Subcutaneous adipose tissue (tissue), 4 donors: ENCODE measurements around the gene TMEM63C. TPM values are rescaled to one million over a fixed set of nuclear protein-coding genes. Genes with fewer than 3 reads are reported as not detected.

ENCODE experiments used
- CTCF ChIP-seq: fragments of 450-650 bp; IDR thresholded peaks from one replicate; pipeline ENCODE4 v1.5.1; 2016; ENCODE audit warnings: low read depth, mild to moderate bottlenecking, control low read depth, antibody characterized with exemption, moderate library complexity
- total RNA-seq, 4 donors: library from RNA; depleted of rRNA; stranded (reverse); fragments of >200 nt; gene quantifications; one replicate each; pipeline ENCODE4 v1.1.0, GENCODE V29; 2016

Gene TMEM63C
- total RNA-seq, 4 donors from 2014 or later, result 0.17 TPM; not detected in 3

GRCh38 chr14:77178656-77179055 is 2.9 kb upstream of the TMEM63C start:
- no peak for TF ChIP-seq CTCF

- no peak for TF ChIP-seq CTCF
These were observed 634 bp upstream of the TMEM63C start for GRCh38 chr14:77180726-77181602.

GRCh38 chr14:77183896-77184295 is 2.3 kb downstream of the TMEM63C start:
- TF ChIP-seq CTCF, result no peak

GRCh38 chr14:77184396-77185092 is 2.9 kb downstream of the TMEM63C start:
- TF ChIP-seq CTCF, result no peak

GRCh38 chr14:77185093-77185465 is 3.5 kb downstream of the TMEM63C start:
- TF ChIP-seq CTCF, result no peak

GRCh38 chr14:77186911-77187648 is 5.5 kb downstream of the TMEM63C start:
- no peak for TF ChIP-seq CTCF

- no peak for TF ChIP-seq CTCF
These were observed 6.0 kb downstream of the TMEM63C start for GRCh38 chr14:77187649-77188012.
